RWPE1 (cell line): ENCODE data around the gene POLN.

Experiments used
- CTCF ChIA-PET: fragments of 350-600 bp; sonication (Branson Sonifier 250); formaldehyde crosslinking; extraction: SDS; loops from one replicate; lab custom pipeline; 2021; lab: Yijun Ruan, JAX
- POLR2A ChIA-PET: fragments of 400-600 bp; formaldehyde crosslinking; extraction: SDS; loops from one replicate; lab custom pipeline; 2020; ENCODE audit warnings: antibody characterized with exemption; ENCODE audit not compliant: low non-redundant PET; lab: Yijun Ruan, JAX
- DNase-seq: peaks from one replicate; pipeline ENCODE4 v3.0.0; 2012; ENCODE audit warnings: low spot score
- H3K27ac ChIP-seq: fragments of 450-650 bp; 2 replicates; pipeline ENCODE4 v1.5.1; 2017
- CTCF ChIP-seq: fragments of 450-650 bp; conservative IDR thresholded peaks from 2 replicates; pipeline ENCODE4 v1.5.1; 2017; ENCODE audit warnings: low read depth, mild to moderate bottlenecking

The POLN gene

GRCh38 chr4:2283199-2283711 is 41.3 kb upstream of the POLN start:
- no peak overlapping the region for H3K27ac ChIP-seq
- DNase-seq: no peak
- no peak for TF ChIP-seq CTCF
- CTCF ChIA-PET: interaction anchor here (0.6 kb wide), 1 partner anchor 482 kb away, joined by 3 read pairs; no protein-coding TSS in a partner anchor
- POLR2A ChIA-PET: no interaction called here

- TF ChIP-seq CTCF: no peak
- no peak overlapping the region for H3K27ac ChIP-seq
- POLR2A ChIA-PET: no interaction called here
- CTCF ChIA-PET: no interaction called here
- no peak for DNase-seq
Measured at GRCh38 chr4:2281575-2282343, 39.8 kb upstream of the POLN start.

DNA sequence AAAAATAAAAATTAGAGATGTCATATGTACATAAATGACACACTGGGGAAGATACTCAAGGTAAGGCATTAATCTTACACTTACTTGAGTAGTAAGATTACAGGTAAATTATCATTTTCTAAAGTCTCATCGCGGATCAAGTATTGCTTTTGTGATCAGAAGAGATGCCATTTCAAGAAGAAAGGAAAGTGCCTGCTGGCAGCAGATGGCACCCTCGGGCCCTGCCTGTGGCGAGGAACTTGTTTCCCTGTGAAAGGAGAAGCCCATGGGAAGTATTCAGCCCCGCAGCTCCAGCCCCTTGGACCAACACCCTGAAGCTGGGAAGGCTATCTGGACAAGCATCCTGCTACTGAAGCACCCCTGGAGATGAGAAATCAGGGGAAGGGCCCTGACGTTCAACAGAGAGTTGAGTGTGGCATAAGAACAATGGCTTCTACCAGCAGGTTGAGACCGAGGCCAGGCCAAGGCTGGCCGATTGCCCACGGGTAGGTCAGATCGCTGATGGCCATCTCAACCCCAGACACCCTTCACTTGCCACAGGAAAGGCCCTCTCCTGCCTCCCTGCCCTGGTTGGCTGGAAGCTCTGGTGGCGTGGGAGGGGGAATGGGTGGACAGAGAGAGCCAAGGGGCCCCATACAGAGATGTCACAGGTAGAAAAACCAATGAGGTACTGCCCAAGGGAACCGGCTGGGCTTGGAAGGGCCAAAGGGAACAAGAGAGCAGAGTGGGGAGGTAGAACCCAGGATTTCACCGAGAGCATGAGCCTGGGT is 38.8 kb upstream of the POLN start:
- ChIA-PET CTCF (no interaction called here), POLR2A (no interaction called here)
- no peak for DNase-seq

GRCh38 chr4:2277956-2278355 is 36.0 kb upstream of the POLN start:
- no peak overlapping the region for H3K27ac ChIP-seq
- ChIA-PET POLR2A (interaction anchor here (0.8 kb wide), 1 partner anchor 143 kb away, joined by 3 read pairs; no protein-coding TSS in a partner anchor), CTCF (no interaction called here)
- no peak for TF ChIP-seq CTCF
- no peak for DNase-seq

More for the DNA sequence above, 38.8 kb upstream of the POLN start:
- no peak overlapping the region for H3K27ac ChIP-seq
- TF ChIP-seq CTCF: no peak

- TF ChIP-seq CTCF: no peak
- CTCF ChIA-PET: no interaction called here
- no peak for DNase-seq
- no peak overlapping the region for H3K27ac ChIP-seq
- POLR2A ChIA-PET: no interaction called here
Measured at GRCh38 chr4:2276581-2277325, 34.8 kb upstream of the POLN start.
